GM12864 (cell line): ENCODE measurements around the gene DDX18.

Source experiments
- DNase-seq: peaks from one replicate; pipeline ENCODE4 v3.0.0-alpha.2; 2011; ENCODE audit warnings: low read depth
- H3K4me3 ChIP-seq: 2 replicates; pipeline ENCODE4 v1.5.1; 2011; ENCODE audit warnings: mild to moderate bottlenecking, low read depth, low read length, control low read depth
- CTCF ChIP-seq: IDR thresholded peaks from 2 replicates; pipeline ENCODE4 v1.5.1; 2011; ENCODE audit warnings: low read depth, mild to moderate bottlenecking, moderate library complexity, low read length, control low read depth, inconsistent platforms; ENCODE audit errors: missing control alignments

The DDX18 gene

GRCh38 chr2:117853316-117853715, 38.8 kb downstream of the DDX18 start:
- no peak for TF ChIP-seq CTCF
- no peak overlapping the region for H3K4me3 ChIP-seq
- DNase-seq: no peak

- no peak for TF ChIP-seq CTCF
- no peak for DNase-seq
- H3K4me3 ChIP-seq: no peak overlapping the region
These were observed 39.4 kb downstream of the DDX18 start for GRCh38 chr2:117853873-117854272.

GRCh38 chr2:117854610-117855009, 40.1 kb downstream of the DDX18 start:
- no peak overlapping the region for H3K4me3 ChIP-seq
- TF ChIP-seq CTCF: no peak
- DNase-seq: no peak

GRCh38 chr2:117855886-117856285, 41.4 kb downstream of the DDX18 start:
- H3K4me3 ChIP-seq: no peak overlapping the region
- DNase-seq: no peak
- TF ChIP-seq CTCF: no peak

- no peak for DNase-seq
- H3K4me3 ChIP-seq: no peak overlapping the region
- TF ChIP-seq CTCF: no peak
These were observed 42.1 kb downstream of the DDX18 start for GRCh38 chr2:117856415-117857210.

- H3K4me3 ChIP-seq: no peak overlapping the region
- no peak for TF ChIP-seq CTCF
- DNase-seq: no peak
These were observed 43.8 kb downstream of the DDX18 start for GRCh38 chr2:117858336-117858735.
